GM12878 (cell line): ENCODE results near the gene S100A4. TPM values are rescaled to one million over a fixed set of nuclear protein-coding genes. Genes with fewer than 3 reads are reported as not detected.

ENCODE experiments used
- ATF7 ChIP-seq: fragments of 450-650 bp; IDR thresholded peaks from 2 replicates; pipeline ENCODE4 v1.6.1; 2016; ENCODE audit warnings: low read depth, mild to moderate bottlenecking
- BRCA1 ChIP-seq: IDR thresholded peaks from 2 replicates; pipeline ENCODE4 v1.6.1; 2011; ENCODE audit warnings: low read depth, low read length, improper control_type of control experiment
- ESRRA ChIP-seq: IDR thresholded peaks from 2 replicates; pipeline ENCODE4 v1.6.1; 2012; ENCODE audit warnings: mild to moderate bottlenecking, low read length, improper control_type of control experiment
- ETV6 ChIP-seq, 2 experiments: fragments of 450-650 bp in 1 of 2; IDR thresholded peaks in 1 of 2; conservative IDR thresholded peaks in 1 of 2; 2 replicates each; pipeline ENCODE4 v1.6.1; 2014; ENCODE audit warnings: antibody characterized with exemption in 1 of 2, borderline replicate concordance in 1 of 2, low read depth in 1 of 2, mild to moderate bottlenecking in 1 of 2, moderate library complexity in 1 of 2
- JUND ChIP-seq: IDR thresholded peaks from 2 replicates; pipeline ENCODE4 v1.6.1; 2012; ENCODE audit warnings: low read depth, mild to moderate bottlenecking, low read length, improper control_type of control experiment, moderate library complexity
- NR2C2 ChIP-seq: IDR thresholded peaks from 2 replicates; pipeline ENCODE4 v1.6.1; 2011; ENCODE audit warnings: borderline replicate concordance, low read depth; ENCODE audit not compliant: control insufficient read depth, insufficient read length
- PKNOX1 ChIP-seq: fragments of 450-650 bp; IDR thresholded peaks from 2 replicates; pipeline ENCODE4 v1.6.1; 2016; ENCODE audit warnings: mild to moderate bottlenecking
- REST ChIP-seq: IDR thresholded peaks from 2 replicates; pipeline ENCODE4 v1.6.1; 2012; ENCODE audit warnings: mild to moderate bottlenecking, low read depth, low read length
- SIX5 ChIP-seq: IDR thresholded peaks from 2 replicates; pipeline ENCODE4 v1.6.1; 2011; ENCODE audit warnings: mild to moderate bottlenecking, low read depth, low read length, moderate library complexity; ENCODE audit not compliant: severe bottlenecking
- SMAD5 ChIP-seq: IDR thresholded peaks from 2 replicates; pipeline ENCODE4 v1.6.1; 2016; ENCODE audit warnings: antibody characterized with exemption, low read depth
- SMARCA5 ChIP-seq: fragments of 450-650 bp; IDR thresholded peaks from 2 replicates; pipeline ENCODE4 v1.6.1; 2017; ENCODE audit warnings: mild to moderate bottlenecking
- SP1 ChIP-seq: IDR thresholded peaks from one replicate; pipeline ENCODE4 v1.6.1; 2011; ENCODE audit warnings: low read depth, low read length
- SUZ12 ChIP-seq: fragments of 200-600 bp; sonication (generic); IDR thresholded peaks from one replicate; pipeline ENCODE4 v1.6.1; 2018; ENCODE audit warnings: antibody characterized with exemption, mild to moderate bottlenecking; ENCODE audit not compliant: unreplicated experiment
- YY1 ChIP-seq: IDR thresholded peaks from 2 replicates; pipeline ENCODE4 v1.6.1; 2011; ENCODE audit warnings: low read depth, mild to moderate bottlenecking, low read length
- ZBED1 ChIP-seq: IDR thresholded peaks from 2 replicates; pipeline ENCODE4 v1.6.1; 2016; ENCODE audit warnings: borderline replicate concordance
- ZBTB4 ChIP-seq: fragments of 450-650 bp; formaldehyde crosslinking; IDR thresholded peaks from 2 replicates; pipeline ENCODE4 v1.4.0; 2022; ENCODE audit warnings: mild to moderate bottlenecking, moderate library complexity
- ZBTB40 ChIP-seq: fragments of 450-650 bp; IDR thresholded peaks from 2 replicates; pipeline ENCODE4 v1.6.1; 2016; ENCODE audit warnings: mild to moderate bottlenecking, moderate library complexity, borderline replicate concordance
- polyA plus RNA-seq, 11 experiments: library from polyadenylated mRNA; depleted of rRNA in 4 of 11; unstranded in 6 of 11; stranded (reverse) in 5 of 11; fragments of >200 nt; fragmentation: Nextera tagmentation in 4 of 11; fragmentation: Illumina TruSeq in 1 of 11; extraction: Ambion mirVana in 4 of 11; extraction: Trizol in 1 of 11; gene quantifications; 1 replicate in 1 of 11; 2 replicates in 10 of 11; pipeline versions ENCODE4 v1.2.1 to v1.2.3, GENCODE V29; 2011 to 2016; ENCODE audit warnings: inconsistent platforms in 2 of 11, missing spikeins in 2 of 11, low read depth in 1 of 11
- total RNA-seq, 4 experiments: library from RNA; depleted of rRNA in 3 of 4; stranded (reverse); fragments of >200 nt in 3 of 4; fragmentation: Illumina TruSeq in 1 of 4; extraction: Trizol in 1 of 4; gene quantifications; 2 replicates each; pipeline versions ENCODE4 v1.2.1 to v1.2.3, GENCODE V29; 2013 to 2021

The S100A4 gene
- total and polyA plus RNA-seq, 10 of the 15 experiments (the other 5 are each of a cell fraction or from before 2014, with no cell fraction given): 4.3 to 104 (median 27.3) TPM

- TF ChIP-seq ZBTB4 (CRISPR knock-in tag) (no peak), ESRRA (no peak), SMARCA5 (no peak), YY1 (no peak), SIX5 (no peak), SP1 (no peak), ZBTB40 (no peak), ZBED1 (no peak), PKNOX1 (no peak), BRCA1 (no peak), REST (no peak), ETV6 (conservative IDR thresholded peaks at IDR 0.05 in 1 of 2, IDR thresholded peaks at IDR 0.05 in 1 of 2; ENCODE audit: borderline replicate concordance in 1 of 2, low read depth in 1 of 2) (no peak), JUND (no peak), SMAD5 (no peak), ATF7 (peak; percentile 79), NR2C2 (no peak), SUZ12 (no peak)
Measured at GRCh38 chr1:153545067-153546055, at the start of gene S100A4 (continued).
